ENCODE data around the gene AFG1L. TPM values are rescaled to one million over a fixed set of nuclear protein-coding genes. Genes with fewer than 3 reads are reported as not detected.

The AFG1L gene
- total RNA-seq, 1 experiment from 2014 or later = 4.9 TPM

GRCh38 chr6:108365478-108365877, 70.6 kb downstream of the AFG1L start (continued):
- TF ChIP-seq MAX (IDR thresholded peaks at IDR 0.05) (no peak), CEBPB (IDR thresholded peaks at IDR 0.05; ENCODE audit: low read depth) (no peak), YY1 (IDR thresholded peaks at IDR 0.05; ENCODE audit: extremely low read depth, insufficient replicate concordance, low read depth, low read length) (no peak), POLR2A (IDR thresholded peaks at IDR 0.05; ENCODE audit: borderline replicate concordance, extremely low read depth, insufficient read depth, insufficient read length) (no peak), ZBTB33 (IDR thresholded peaks at IDR 0.05; ENCODE audit: extremely low read depth, insufficient replicate concordance, low read length) (no peak), SRF (IDR thresholded peaks at IDR 0.05; ENCODE audit: low read depth) (no peak)

- no peaks in the 10 kb centered on the region for H3K9me3 ChIP-seq (ENCODE audit: control insufficient read depth in 1 of 2, insufficient read depth in 1 of 2, low read depth in 1 of 2, low read length in 2 of 2)
- ChIA-PET CTCF (interaction anchor here (0.6 kb wide), 1 partner anchor 269 kb away, joined by 4 read pairs; no protein-coding TSS in a partner anchor), RAD21 (ENCODE audit: low non-redundant PET in 1 of 2, low total read pairs in 2 of 2, uncharacterized antibody in 2 of 2, unreplicated experiment in 2 of 2) (no interaction called here), POLR2A (no interaction called here)
- no peak overlapping the region for H3K4me2 ChIP-seq (ENCODE audit: low read length)
- no peak for TF ChIP-seq ZFX (IDR thresholded peaks at IDR 0.05)
- TF ChIP-seq EZH2phosphoT487 (IDR thresholded peaks at IDR 0.05; ENCODE audit: borderline replicate concordance) = no peak
- no peak for TF ChIP-seq TCF7L2 (IDR thresholded peaks at IDR 0.05; ENCODE audit: borderline replicate concordance, extremely low read depth, insufficient read depth, insufficient read length)
- no peak for TF ChIP-seq CBX3 (IDR thresholded peaks at IDR 0.05; ENCODE audit: low read depth)
- no peak for TF ChIP-seq ATF3 (IDR thresholded peaks at IDR 0.05)
- TF ChIP-seq ZNF274 (IDR thresholded peaks at IDR 0.05; ENCODE audit: low read depth, low read length) = no peak
- TF ChIP-seq POLR2AphosphoS5 (IDR thresholded peaks at IDR 0.05; ENCODE audit: low read depth, low read length) = no peak
- no peak for TF ChIP-seq POLR2A (IDR thresholded peaks at IDR 0.05; ENCODE audit: borderline replicate concordance, extremely low read depth, insufficient read depth, insufficient read length)
- H3K27ac ChIP-seq (ENCODE audit: low read depth, low read length) = no peak overlapping the region
- no peak overlapping the region for H2AFZ ChIP-seq (ENCODE audit: low read depth, low read length, poor library complexity, severe bottlenecking)
- no peak for DNase-seq (ENCODE audit: low read depth, low spot score)
- H3K9me2 ChIP-seq (ENCODE audit: insufficient read depth) = no peaks in the 10 kb centered on the region
- H3K36me3 ChIP-seq (ENCODE audit: control insufficient read depth in 1 of 2, insufficient read depth in 2 of 2, low read length in 2 of 2) = no peaks in the 10 kb centered on the region
- BruUV-seq (replicated peaks) = no TSS peak
- H3K9ac ChIP-seq (ENCODE audit: low read length) = no peak overlapping the region
- no peaks in the 10 kb centered on the region for H4K20me1 ChIP-seq (ENCODE audit: insufficient read depth)
- no peak for ATAC-seq
- H3K4me1 ChIP-seq (ENCODE audit: control insufficient read depth in 1 of 2, insufficient read depth in 2 of 2, low read length in 2 of 2) = no peaks in the 10 kb centered on the region
- no peaks in the 10 kb centered on the region for H3K27me3 ChIP-seq (ENCODE audit: insufficient read depth, low read length)
- no peak overlapping the region for H3K4me3 ChIP-seq (replicated peaks in 1 of 2; ENCODE audit: low read depth in 1 of 2, low read length in 2 of 2)
- H3K79me2 ChIP-seq (ENCODE audit: insufficient read depth, low read length) = no peaks in the 10 kb centered on the region
- intact Hi-C loops (cut with micrococcal nuclease) = loop anchor here (10.0 kb wide), 1 partner anchor 251 kb away; no protein-coding TSS in a partner anchor
Observed at GRCh38 chr6:108366236-108366635, 71.4 kb downstream of the AFG1L start.

All from HCT116 (cell line).